ENCODE data around the gene PCDHAC2.

Gene PCDHAC2

GRCh38 chr5:140966293-140967225 lies at the start of gene PCDHAC2:
TSS of gene PCDHAC2 (plus strand) at chr5:140966476. CDS start at chr5:140966767, 291 bp downstream.
- no peak for DNase-seq (ENCODE audit: low read depth)
- H3K4me3 ChIP-seq (ENCODE audit: low read depth, low read length), result peak within 1 kb of the TSS; percentile 17; the same call in 1 of the 2 replicates
- no peak for TF ChIP-seq CTCF (IDR thresholded peaks at IDR 0.05; ENCODE audit: control insufficient read depth, extremely low read depth, insufficient read depth)

GRCh38 chr5:140923601-140924000 lies 42.7 kb upstream of the PCDHAC2 start:
- H3K4me3 ChIP-seq (ENCODE audit: low read depth, low read length), result no peak overlapping the region
- TF ChIP-seq CTCF (IDR thresholded peaks at IDR 0.05; ENCODE audit: control insufficient read depth, extremely low read depth, insufficient read depth), result no peak
- no peak for DNase-seq (ENCODE audit: low read depth)

- no peak for TF ChIP-seq CTCF (IDR thresholded peaks at IDR 0.05; ENCODE audit: control insufficient read depth, extremely low read depth, insufficient read depth)
- no peak within 1 kb of the TSS; the same call in 1 of the 2 replicates for H3K4me3 ChIP-seq (ENCODE audit: low read depth, low read length)
- DNase-seq (ENCODE audit: low read depth), result no peak
These were observed 40.4 kb upstream of the PCDHAC2 start, which contains the start of gene PCDHAC1 for GRCh38 chr5:140925806-140926442. TSS of gene PCDHAC1 (plus strand) at chr5:140926299. CDS start at chr5:140926893, 594 bp downstream.

GRCh38 chr5:140926443-140927227 lies 39.6 kb upstream of the PCDHAC2 start:
- DNase-seq (ENCODE audit: low read depth), result no peak
- TF ChIP-seq CTCF (IDR thresholded peaks at IDR 0.05; ENCODE audit: control insufficient read depth, extremely low read depth, insufficient read depth), result peak; percentile 57
- no peak overlapping the region; the same call in 1 of the 2 replicates for H3K4me3 ChIP-seq (ENCODE audit: low read depth, low read length)

GRCh38 chr5:140927228-140927573 lies 39.1 kb upstream of the PCDHAC2 start:
- no peak for TF ChIP-seq CTCF (IDR thresholded peaks at IDR 0.05; ENCODE audit: control insufficient read depth, extremely low read depth, insufficient read depth)
- no peak overlapping the region for H3K4me3 ChIP-seq (ENCODE audit: low read depth, low read length)
- DNase-seq (ENCODE audit: low read depth), result no peak

DNA sequence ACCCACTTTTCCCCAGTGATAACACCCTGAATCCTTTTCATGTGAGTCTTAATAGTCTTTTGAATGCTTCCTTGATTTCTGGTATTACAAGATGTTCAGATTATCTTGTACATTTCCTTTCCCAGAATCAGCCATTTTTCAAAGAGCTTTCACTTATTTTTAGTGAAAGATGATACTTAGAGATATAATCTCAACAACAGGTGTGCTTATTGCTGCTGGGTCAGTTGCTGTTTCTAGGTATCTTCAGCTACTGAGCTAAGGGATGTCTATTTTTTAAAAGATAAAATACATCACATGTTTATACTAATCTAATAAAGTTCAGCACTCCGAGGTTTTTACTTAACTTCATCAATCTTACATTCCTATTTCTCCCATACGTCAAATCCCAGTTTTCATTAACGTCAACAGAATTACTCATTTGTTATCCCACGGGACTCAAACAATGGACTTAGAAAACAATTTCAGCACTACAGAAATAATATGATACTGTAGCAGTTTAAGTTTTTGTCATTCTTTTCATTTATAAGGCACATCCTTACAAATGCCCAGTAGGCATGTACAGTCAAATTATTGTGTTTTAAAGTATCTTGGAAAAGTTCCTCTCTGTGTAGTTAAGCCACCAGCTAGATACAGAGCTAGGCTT lies 31.2 kb upstream of the PCDHAC2 start:
- no peak for DNase-seq (ENCODE audit: low read depth)
- H3K4me3 ChIP-seq (ENCODE audit: low read depth, low read length), result no peak overlapping the region
- TF ChIP-seq CTCF (IDR thresholded peaks at IDR 0.05; ENCODE audit: control insufficient read depth, extremely low read depth, insufficient read depth), result no peak

All from LNCaP clone FGC (cell line).